ENCODE data around the gene MB21D2. TPM values are rescaled to one million over a fixed set of nuclear protein-coding genes. Genes with fewer than 3 reads are reported as not detected.

The MB21D2 gene
- total and polyA plus RNA-seq, 2 donors (not counting 1 experiment from before 2014, with no cell fraction given) = 0.03 to 0.20 TPM

DNA sequence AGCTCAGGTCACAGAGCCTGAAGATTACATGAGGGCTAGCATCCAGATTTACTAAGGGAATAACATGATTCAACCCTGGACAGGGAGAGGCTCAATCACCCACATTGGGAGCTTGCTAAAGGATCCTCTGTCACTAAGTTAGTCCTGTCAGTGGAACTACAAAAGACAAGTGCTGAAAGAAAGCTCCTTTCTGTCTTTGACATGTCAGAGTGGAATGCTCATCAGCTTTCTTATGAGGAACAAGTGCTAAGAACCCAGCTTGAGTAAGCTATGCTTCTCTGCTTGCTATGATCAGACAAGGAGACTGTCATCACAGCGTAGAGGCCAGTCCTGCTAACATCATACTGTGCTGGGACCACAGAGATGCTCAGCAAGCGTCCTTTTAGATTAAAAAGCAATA is 74.5 kb downstream of the MB21D2 start:
- no peaks in the 10 kb centered on the region for H3K4me1 Mint-ChIP-seq
- H3K4me3 ChIP-seq (ENCODE audit: control extremely low read depth in 1 of 5, extremely low read depth in 1 of 5, insufficient read depth in 1 of 5, low read depth in 2 of 5, low read length in 4 of 5) = no peak overlapping the region
- peaks cover 9% of the 10 kb centered on the region for H3K27me3 Mint-ChIP-seq
- H2AFZ ChIP-seq (ENCODE audit: insufficient read depth, low read depth, low read length, poor library complexity, severe bottlenecking) = no peak overlapping the region
- H3K4me1 ChIP-seq (ENCODE audit: control insufficient read depth in 2 of 2, insufficient read depth in 2 of 2, low read length in 2 of 2) = no peaks in the 10 kb centered on the region
- no peak overlapping the region for H3K27ac ChIP-seq (ENCODE audit: low read length in 2 of 2)
- no peaks in the 10 kb centered on the region for H3K27me3 ChIP-seq (replicated peaks in 1 of 4; ENCODE audit: control extremely low read depth in 1 of 4, control insufficient read depth in 3 of 4, insufficient read depth in 4 of 4, low read length in 3 of 4)
- no peak overlapping the region for H3K27ac Mint-ChIP-seq
- H3K9me3 ChIP-seq (ENCODE audit: control extremely low read depth in 1 of 3, control insufficient read depth in 2 of 3, insufficient read depth in 1 of 3, low read length in 2 of 3) = peaks cover 0 to 3% (median 0%) of the 10 kb centered on the region in 3 donors
- ATAC-seq (ENCODE audit: low read depth) = no peak
- no CpG with 5 or more reads among the region's 2 CpGs for WGBS (ENCODE audit: insufficient coverage)
- intact Hi-C loops (cut with micrococcal nuclease) = no loop called here
- H3K79me2 ChIP-seq (ENCODE audit: control insufficient read depth, insufficient read depth, low read length) = no peaks in the 10 kb centered on the region
- CTCF ChIA-PET = no interaction called here
- no peaks in the 10 kb centered on the region for H3K9me3 Mint-ChIP-seq (ENCODE audit: insufficient read depth)
- H3K4me2 ChIP-seq (replicated peaks; ENCODE audit: low read depth, low read length, poor library complexity, severe bottlenecking) = no peak overlapping the region
- POLR2A ChIA-PET = no interaction called here
- H4K20me1 ChIP-seq (ENCODE audit: control insufficient read depth, insufficient read depth, low read length, poor library complexity, severe bottlenecking) = no peaks in the 10 kb centered on the region
- no peak for TF ChIP-seq EZH2 (IDR thresholded peaks at IDR 0.05; ENCODE audit: borderline replicate concordance, insufficient read depth, low read depth, low read length, poor library complexity, severe bottlenecking)
- TF ChIP-seq, protein P1, sequence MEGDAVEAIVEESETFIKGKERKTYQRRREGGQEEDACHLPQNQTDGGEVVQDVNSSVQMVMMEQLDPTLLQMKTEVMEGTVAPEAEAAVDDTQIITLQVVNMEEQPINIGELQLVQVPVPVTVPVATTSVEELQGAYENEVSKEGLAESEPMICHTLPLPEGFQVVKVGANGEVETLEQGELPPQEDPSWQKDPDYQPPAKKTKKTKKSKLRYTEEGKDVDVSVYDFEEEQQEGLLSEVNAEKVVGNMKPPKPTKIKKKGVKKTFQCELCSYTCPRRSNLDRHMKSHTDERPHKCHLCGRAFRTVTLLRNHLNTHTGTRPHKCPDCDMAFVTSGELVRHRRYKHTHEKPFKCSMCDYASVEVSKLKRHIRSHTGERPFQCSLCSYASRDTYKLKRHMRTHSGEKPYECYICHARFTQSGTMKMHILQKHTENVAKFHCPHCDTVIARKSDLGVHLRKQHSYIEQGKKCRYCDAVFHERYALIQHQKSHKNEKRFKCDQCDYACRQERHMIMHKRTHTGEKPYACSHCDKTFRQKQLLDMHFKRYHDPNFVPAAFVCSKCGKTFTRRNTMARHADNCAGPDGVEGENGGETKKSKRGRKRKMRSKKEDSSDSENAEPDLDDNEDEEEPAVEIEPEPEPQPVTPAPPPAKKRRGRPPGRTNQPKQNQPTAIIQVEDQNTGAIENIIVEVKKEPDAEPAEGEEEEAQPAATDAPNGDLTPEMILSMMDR (IDR thresholded peaks at IDR 0.05) = no peak
- DNase-seq = no peak
- no peak overlapping the region for H3K4me3 Mint-ChIP-seq
- H3K36me3 ChIP-seq (replicated peaks in 1 of 2; ENCODE audit: control extremely low read depth in 1 of 2, control insufficient read depth in 1 of 2, extremely low read depth in 1 of 2, insufficient read depth in 2 of 2, low read length in 1 of 2) = no peaks in the 10 kb centered on the region
- H3K9ac ChIP-seq (ENCODE audit: low read length) = no peak overlapping the region

DNA sequence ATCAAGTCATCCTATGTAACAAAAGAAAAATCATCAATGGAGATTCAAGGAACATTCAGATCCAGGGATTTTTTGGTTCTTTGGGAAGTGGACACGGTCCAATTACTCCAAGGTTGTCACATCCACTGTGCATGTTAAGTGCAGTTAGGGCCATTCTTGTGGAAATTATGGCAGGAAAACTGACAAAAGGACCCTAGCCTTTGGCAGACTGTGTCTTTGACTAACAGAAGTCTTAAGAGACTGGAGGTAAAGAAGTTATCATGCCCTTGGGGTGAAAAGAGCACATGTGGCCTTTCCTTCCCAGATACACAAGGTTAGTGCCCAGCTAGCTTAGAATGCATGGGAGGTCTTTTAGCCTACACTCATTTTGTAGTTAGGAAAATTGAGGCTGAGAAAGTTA is 74.9 kb downstream of the MB21D2 start:
- Histone ChIP-seq H3K9me3 (ENCODE audit: control extremely low read depth in 1 of 3, control insufficient read depth in 2 of 3, insufficient read depth in 1 of 3, low read length in 2 of 3) (peaks cover 0 to 3% (median 0%) of the 10 kb centered on the region in 3 donors), H4K20me1 (ENCODE audit: control insufficient read depth, insufficient read depth, low read length, poor library complexity, severe bottlenecking) (no peaks in the 10 kb centered on the region), H3K79me2 (ENCODE audit: control insufficient read depth, insufficient read depth, low read length) (no peaks in the 10 kb centered on the region), H3K4me1 (ENCODE audit: control insufficient read depth in 2 of 2, insufficient read depth in 2 of 2, low read length in 2 of 2) (no peaks in the 10 kb centered on the region), H3K9ac (ENCODE audit: low read length) (no peak overlapping the region), H3K4me3 (ENCODE audit: control extremely low read depth in 1 of 5, extremely low read depth in 1 of 5, insufficient read depth in 1 of 5, low read depth in 2 of 5, low read length in 4 of 5) (no peak overlapping the region), H3K36me3 (replicated peaks in 1 of 2; ENCODE audit: control extremely low read depth in 1 of 2, control insufficient read depth in 1 of 2, extremely low read depth in 1 of 2, insufficient read depth in 2 of 2, low read length in 1 of 2) (no peaks in the 10 kb centered on the region), H3K4me2 (replicated peaks; ENCODE audit: low read depth, low read length, poor library complexity, severe bottlenecking) (no peak overlapping the region), H3K27me3 (replicated peaks in 1 of 4; ENCODE audit: control extremely low read depth in 1 of 4, control insufficient read depth in 3 of 4, insufficient read depth in 4 of 4, low read length in 3 of 4) (no peaks in the 10 kb centered on the region), H2AFZ (ENCODE audit: insufficient read depth, low read depth, low read length, poor library complexity, severe bottlenecking) (no peak overlapping the region), H3K27ac (ENCODE audit: low read length in 2 of 2) (no peak overlapping the region)
- intact Hi-C loops (cut with micrococcal nuclease) = no loop called here
- ChIA-PET POLR2A (no interaction called here), CTCF (no interaction called here)
- no peaks in the 10 kb centered on the region for H3K4me1 Mint-ChIP-seq
- no peak overlapping the region for H3K4me3 Mint-ChIP-seq
- no peak overlapping the region for H3K27ac Mint-ChIP-seq
- H3K27me3 Mint-ChIP-seq = peaks cover 9% of the 10 kb centered on the region
- DNase-seq (no peak), ATAC-seq (ENCODE audit: low read depth) (no peak)
- no peaks in the 10 kb centered on the region for H3K9me3 Mint-ChIP-seq (ENCODE audit: insufficient read depth)
- WGBS (ENCODE audit: insufficient coverage) = no CpG with 5 or more reads among the region's 1 CpG
- no peak for TF ChIP-seq EZH2 (IDR thresholded peaks at IDR 0.05; ENCODE audit: borderline replicate concordance, insufficient read depth, low read depth, low read length, poor library complexity, severe bottlenecking)
- TF ChIP-seq, protein P1 (IDR thresholded peaks at IDR 0.05) = no peak

All from B cell (primary cell).